Stomach smooth muscle (tissue), 2 donors: ENCODE data around the gene C11orf52.

Experiments used
- H3K27ac ChIP-seq: one replicate; pipeline ENCODE4 v1.7.0; 2013; ENCODE audit warnings: mild to moderate bottlenecking, low read length, inconsistent platforms
- H3K27me3 ChIP-seq, 2 donors: one replicate each; pipeline ENCODE4 v1.7.0; 2013; ENCODE audit warnings: low read length in 2 of 2; ENCODE audit not compliant: insufficient read depth in 2 of 2, control insufficient read depth in 1 of 2
- H3K36me3 ChIP-seq, 2 donors: one replicate each; pipeline ENCODE4 v1.7.0; 2013; ENCODE audit warnings: low read length in 2 of 2; ENCODE audit not compliant: control insufficient read depth in 2 of 2, insufficient read depth in 2 of 2
- H3K4me1 ChIP-seq: one replicate; pipeline ENCODE4 v1.7.0; 2013; ENCODE audit warnings: low read length; ENCODE audit not compliant: control insufficient read depth, insufficient read depth
- H3K4me3 ChIP-seq, 2 donors: one replicate each; pipeline ENCODE4 v1.7.0; 2013; ENCODE audit warnings: low read length in 2 of 2
- H3K9ac ChIP-seq, 2 donors: one replicate each; pipeline ENCODE4 v1.7.0; 2013; ENCODE audit warnings: low read length in 2 of 2, mild to moderate bottlenecking in 1 of 2
- H3K9me3 ChIP-seq, 2 donors: one replicate each; pipeline ENCODE4 v1.7.0; 2013; ENCODE audit warnings: low read length in 2 of 2; ENCODE audit not compliant: control insufficient read depth in 2 of 2
- donor health status: healthy.
- donor health status: Pancreatic carcinoma.

The C11orf52 gene

GRCh38 chr11:111913031-111913861 is 5.5 kb upstream of the C11orf52 start:
- Histone ChIP-seq H3K4me3 (peak overlapping the region; percentile 66 to 83), H3K27me3 (no peaks in the 10 kb centered on the region), H3K4me1 (peaks cover 43% of the 10 kb centered on the region), H3K36me3 (peaks cover 2 to 10% of the 10 kb centered on the region in 2 donors), H3K9me3 (no peaks in the 10 kb centered on the region), H3K27ac (peak overlapping the region; percentile 94), H3K9ac (peak overlapping the region; percentile 86 to 93)

GRCh38 chr11:111913997-111914396 is 4.7 kb upstream of the C11orf52 start:
- Histone ChIP-seq H3K4me3 (peak overlapping the region; percentile 66 to 83), H3K27me3 (no peaks in the 10 kb centered on the region), H3K9ac (peak overlapping the region; percentile 86 to 93), H3K4me1 (peaks cover 40% of the 10 kb centered on the region), H3K27ac (peak overlapping the region; percentile 94), H3K9me3 (no peaks in the 10 kb centered on the region), H3K36me3 (peaks cover 1 to 2% of the 10 kb centered on the region in 2 donors)

- Histone ChIP-seq H3K27ac (no peak overlapping the region), H3K4me1 (peaks cover 14% of the 10 kb centered on the region), H3K36me3 (no peaks in the 10 kb centered on the region), H3K9ac (no peak overlapping the region), H3K9me3 (no peaks in the 10 kb centered on the region), H3K27me3 (no peaks in the 10 kb centered on the region), H3K4me3 (no peak overlapping the region)
Observed at GRCh38 chr11:111916768-111917167, 1.9 kb upstream of the C11orf52 start.

GRCh38 chr11:111917312-111917711 is 1.4 kb upstream of the C11orf52 start:
- no peak overlapping the region for H3K4me3 ChIP-seq
- peaks cover 11% of the 10 kb centered on the region for H3K4me1 ChIP-seq
- H3K27ac ChIP-seq, result no peak overlapping the region
- no peak overlapping the region for H3K9ac ChIP-seq
- no peaks in the 10 kb centered on the region for H3K27me3 ChIP-seq
- no peaks in the 10 kb centered on the region for H3K9me3 ChIP-seq
- no peaks in the 10 kb centered on the region for H3K36me3 ChIP-seq

- Histone ChIP-seq H3K4me1 (peaks cover 16% of the 10 kb centered on the region), H3K9me3 (no peaks in the 10 kb centered on the region), H3K9ac (no peak overlapping the region), H3K36me3 (no peaks in the 10 kb centered on the region), H3K27me3 (no peaks in the 10 kb centered on the region), H3K4me3 (no peak overlapping the region), H3K27ac (no peak overlapping the region)
Observed at GRCh38 chr11:111917788-111918187, 925 bp upstream of the C11orf52 start.

GRCh38 chr11:111920908-111921307 is 2.2 kb downstream of the C11orf52 start:
- no peak overlapping the region for H3K4me3 ChIP-seq
- H3K27ac ChIP-seq, result no peak overlapping the region
- no peaks in the 10 kb centered on the region for H3K9me3 ChIP-seq
- peaks cover 31% of the 10 kb centered on the region for H3K4me1 ChIP-seq
- no peaks in the 10 kb centered on the region for H3K27me3 ChIP-seq
- no peaks in the 10 kb centered on the region for H3K36me3 ChIP-seq
- no peak overlapping the region for H3K9ac ChIP-seq

GRCh38 chr11:111921541-111922230 is 3.0 kb downstream of the C11orf52 start:
- Histone ChIP-seq H3K36me3 (no peaks in the 10 kb centered on the region), H3K4me3 (no peak overlapping the region), H3K27ac (no peak overlapping the region), H3K9me3 (no peaks in the 10 kb centered on the region), H3K27me3 (no peaks in the 10 kb centered on the region), H3K9ac (no peak overlapping the region), H3K4me1 (peaks cover 39% of the 10 kb centered on the region)

- Histone ChIP-seq H3K9ac (peak overlapping the region in 1 of 2 donors; percentile 39), H3K4me1 (peaks cover 44% of the 10 kb centered on the region), H3K4me3 (peak overlapping the region in 1 of 2 donors; percentile 16), H3K9me3 (no peaks in the 10 kb centered on the region), H3K27me3 (no peaks in the 10 kb centered on the region), H3K36me3 (no peaks in the 10 kb centered on the region), H3K27ac (peak overlapping the region; percentile 86)
Observed at GRCh38 chr11:111922803-111923202, 4.1 kb downstream of the C11orf52 start.

- peak overlapping the region in 1 of 2 donors; percentile 16 for H3K4me3 ChIP-seq
Observed at GRCh38 chr11:111923351-111923788, 4.7 kb downstream of the C11orf52 start.

GRCh38 chr11:111923951-111924350 is 5.2 kb downstream of the C11orf52 start:
- Histone ChIP-seq H3K27ac (peak overlapping the region; percentile 86), H3K4me3 (peak overlapping the region in 1 of 2 donors; percentile 16), H3K9ac (peak overlapping the region; percentile 39 to 64)

More at GRCh38 chr11:111923351-111923788, 4.7 kb downstream of the C11orf52 start:
- Histone ChIP-seq H3K9me3 (no peaks in the 10 kb centered on the region), H3K4me1 (peaks cover 44% of the 10 kb centered on the region), H3K27me3 (no peaks in the 10 kb centered on the region), H3K9ac (peak overlapping the region; percentile 39 to 64), H3K27ac (peak overlapping the region; percentile 86), H3K36me3 (no peaks in the 10 kb centered on the region)

More at GRCh38 chr11:111923951-111924350, 5.2 kb downstream of the C11orf52 start:
- Histone ChIP-seq H3K4me1 (peaks cover 44% of the 10 kb centered on the region), H3K36me3 (no peaks in the 10 kb centered on the region), H3K9me3 (no peaks in the 10 kb centered on the region), H3K27me3 (no peaks in the 10 kb centered on the region)
